Dendritic cell treated with granulocyte-macrophage colony-stimulating factor and Interleukin-4, amounts not matched to agents 40 ng/mL and 50 ng/mL, for 4 days (primary cell): ENCODE measurements around the gene FOXB1.

Experiments
- H3K27ac Mint-ChIP-seq: one replicate; pipeline ENCODE4 v1.8.0; 2022; ENCODE audit warnings: mild to moderate bottlenecking, mixed read lengths
- H3K27me3 Mint-ChIP-seq: one replicate; pipeline ENCODE4 v1.8.0; 2022; ENCODE audit warnings: mild to moderate bottlenecking, mixed read lengths
- H3K36me3 Mint-ChIP-seq: one replicate; pipeline ENCODE4 v1.8.0; 2022; ENCODE audit warnings: low read depth, mixed read lengths
- H3K4me1 Mint-ChIP-seq: one replicate; pipeline ENCODE4 v1.8.0; 2022; ENCODE audit warnings: low read depth, mixed read lengths
- H3K4me3 Mint-ChIP-seq: one replicate; pipeline ENCODE4 v1.8.0; 2022; ENCODE audit warnings: mild to moderate bottlenecking, moderate library complexity, mixed read lengths
- H3K9me3 Mint-ChIP-seq: one replicate; pipeline ENCODE4 v1.8.0; 2022; ENCODE audit warnings: mixed read lengths
- intact Hi-C: fragments of 100-400 bp; cut with micrococcal nuclease; formaldehyde crosslinking; loops from one replicate; pipeline ENCODE4 v1.15.0; 2022

Gene FOXB1

GRCh38 chr15:60004009-60004845 lies at the start of gene FOXB1:
FOXB1 (plus strand) TSS chr15:60004311; CDS start chr15:60004964, 653 bp downstream.
- Mint-ChIP-seq H3K4me3 (peak within 1 kb of the TSS; percentile 80), H3K27ac (peak within 1 kb of the TSS; percentile 74), H3K27me3 (peaks cover 96% of the 10 kb centered on the region), H3K4me1 (peaks cover 40% of the 10 kb centered on the region), H3K36me3 (peaks cover 7% of the 10 kb centered on the region), H3K9me3 (no peaks in the 10 kb centered on the region)
- intact Hi-C loops = no loop called here

DNA sequence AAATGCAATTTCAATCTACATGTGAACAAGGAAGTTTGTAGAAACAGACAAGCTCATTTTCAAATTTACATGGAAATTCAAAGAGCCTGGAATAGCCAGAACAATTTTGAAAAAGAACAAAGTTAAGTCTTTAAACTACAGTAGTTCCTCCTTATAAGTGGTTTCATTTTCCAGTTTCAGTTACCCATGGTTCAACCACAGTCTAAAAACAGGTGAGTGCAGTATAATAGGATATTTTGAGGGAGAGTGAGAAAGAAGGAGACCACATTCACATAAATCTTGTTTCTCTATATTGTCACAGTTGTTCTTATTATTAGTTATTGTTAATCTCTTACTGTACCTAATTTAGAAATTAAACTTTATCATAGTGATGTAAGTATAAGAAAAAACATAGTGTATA lies 45.8 kb upstream of the FOXB1 start:
- Mint-ChIP-seq H3K4me3 (no peak overlapping the region), H3K27ac (no peak overlapping the region), H3K36me3 (no peaks in the 10 kb centered on the region), H3K27me3 (no peaks in the 10 kb centered on the region), H3K4me1 (no peaks in the 10 kb centered on the region), H3K9me3 (peaks cover 22% of the 10 kb centered on the region)
- intact Hi-C loops = no loop called here

GRCh38 chr15:59960318-59960717 lies 43.8 kb upstream of the FOXB1 start:
- H3K9me3 Mint-ChIP-seq = peaks cover 22% of the 10 kb centered on the region
- H3K27me3 Mint-ChIP-seq = no peaks in the 10 kb centered on the region
- no peak overlapping the region for H3K4me3 Mint-ChIP-seq

DNA sequence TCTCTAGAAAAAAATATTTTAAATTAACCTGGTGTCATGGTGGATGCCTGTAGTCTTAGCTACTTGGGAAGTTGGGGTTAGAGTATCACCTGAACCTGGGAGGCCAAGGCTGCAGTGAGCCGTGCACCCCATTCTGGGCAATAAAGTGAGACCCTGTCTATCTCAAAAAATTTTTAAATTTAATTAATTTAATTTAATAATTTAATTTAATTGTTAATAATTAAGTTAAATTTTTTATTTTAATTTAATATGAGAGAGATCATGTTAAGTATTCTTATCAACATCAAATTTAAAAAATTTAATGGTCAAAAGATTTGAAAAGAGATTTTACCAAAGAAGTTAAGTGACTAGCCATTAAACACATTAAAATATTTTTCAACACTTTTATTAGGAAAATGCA lies 40.8 kb upstream of the FOXB1 start:
- no peak overlapping the region for H3K27ac Mint-ChIP-seq
- no peak overlapping the region for H3K4me3 Mint-ChIP-seq
- H3K9me3 Mint-ChIP-seq = peaks cover 22% of the 10 kb centered on the region
- H3K36me3 Mint-ChIP-seq = no peaks in the 10 kb centered on the region
- intact Hi-C loops = no loop called here
- H3K4me1 Mint-ChIP-seq = no peaks in the 10 kb centered on the region
- no peaks in the 10 kb centered on the region for H3K27me3 Mint-ChIP-seq

More at GRCh38 chr15:59960318-59960717, 43.8 kb upstream of the FOXB1 start:
- intact Hi-C loops = no loop called here
- H3K36me3 Mint-ChIP-seq = no peaks in the 10 kb centered on the region
- no peak overlapping the region for H3K27ac Mint-ChIP-seq
- no peaks in the 10 kb centered on the region for H3K4me1 Mint-ChIP-seq

DNA sequence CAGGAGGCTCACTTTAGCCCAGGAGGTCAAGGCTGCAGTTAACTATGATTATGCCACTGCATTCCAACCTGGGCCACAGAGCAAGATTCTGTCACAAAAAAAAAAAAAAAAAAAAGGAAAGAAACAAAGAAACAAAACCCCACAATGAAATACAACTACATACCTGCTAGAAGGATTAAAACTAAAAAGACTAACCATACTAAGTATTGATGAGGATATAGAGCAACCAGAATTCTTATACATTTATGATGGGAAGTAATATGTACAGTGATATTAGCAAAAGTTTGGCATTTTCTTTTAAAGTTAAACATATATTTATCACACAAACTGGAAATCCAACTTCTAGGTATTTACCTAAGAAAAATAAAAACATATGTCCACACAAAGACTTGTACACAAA lies 40.2 kb upstream of the FOXB1 start:
- Mint-ChIP-seq H3K27me3 (no peaks in the 10 kb centered on the region), H3K27ac (no peak overlapping the region), H3K4me1 (no peaks in the 10 kb centered on the region), H3K36me3 (no peaks in the 10 kb centered on the region), H3K9me3 (peaks cover 22% of the 10 kb centered on the region), H3K4me3 (no peak overlapping the region)
- intact Hi-C loops = no loop called here

DNA sequence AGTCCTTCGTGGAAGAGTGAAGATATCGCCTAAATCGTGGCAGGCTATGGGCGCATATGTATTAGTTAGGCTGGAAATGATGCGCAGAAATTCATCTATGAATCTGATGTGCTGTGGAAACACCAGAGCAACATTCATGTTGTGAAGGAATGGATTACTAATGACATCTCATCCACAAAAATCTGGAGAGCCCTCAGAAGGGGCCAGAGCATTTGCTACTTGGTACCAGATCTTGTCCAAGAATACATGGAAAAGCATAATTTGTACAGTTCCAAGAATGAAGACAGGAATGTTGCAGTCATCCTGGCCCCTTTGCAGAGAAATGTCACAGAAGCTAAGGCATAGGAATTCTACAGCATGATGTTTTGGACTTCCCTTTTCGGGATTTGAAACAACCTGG lies 38.4 kb upstream of the FOXB1 start:
- Mint-ChIP-seq H3K9me3 (peaks cover 7% of the 10 kb centered on the region), H3K27ac (no peak overlapping the region), H3K4me3 (no peak overlapping the region), H3K36me3 (no peaks in the 10 kb centered on the region), H3K4me1 (no peaks in the 10 kb centered on the region), H3K27me3 (no peaks in the 10 kb centered on the region)
- intact Hi-C loops = no loop called here

GRCh38 chr15:59966262-59966661 lies 37.8 kb upstream of the FOXB1 start:
- H3K4me3 Mint-ChIP-seq = no peak overlapping the region
- no peaks in the 10 kb centered on the region for H3K36me3 Mint-ChIP-seq
- H3K27me3 Mint-ChIP-seq = no peaks in the 10 kb centered on the region
- no peaks in the 10 kb centered on the region for H3K4me1 Mint-ChIP-seq
- H3K27ac Mint-ChIP-seq = no peak overlapping the region
- intact Hi-C loops = no loop called here
- peaks cover 2% of the 10 kb centered on the region for H3K9me3 Mint-ChIP-seq

GRCh38 chr15:59968314-59968713 lies 35.8 kb upstream of the FOXB1 start:
- H3K27me3 Mint-ChIP-seq = no peaks in the 10 kb centered on the region
- intact Hi-C loops = no loop called here
- H3K4me1 Mint-ChIP-seq = no peaks in the 10 kb centered on the region
- H3K27ac Mint-ChIP-seq = no peak overlapping the region
- no peaks in the 10 kb centered on the region for H3K36me3 Mint-ChIP-seq
- no peaks in the 10 kb centered on the region for H3K9me3 Mint-ChIP-seq
- H3K4me3 Mint-ChIP-seq = no peak overlapping the region

DNA sequence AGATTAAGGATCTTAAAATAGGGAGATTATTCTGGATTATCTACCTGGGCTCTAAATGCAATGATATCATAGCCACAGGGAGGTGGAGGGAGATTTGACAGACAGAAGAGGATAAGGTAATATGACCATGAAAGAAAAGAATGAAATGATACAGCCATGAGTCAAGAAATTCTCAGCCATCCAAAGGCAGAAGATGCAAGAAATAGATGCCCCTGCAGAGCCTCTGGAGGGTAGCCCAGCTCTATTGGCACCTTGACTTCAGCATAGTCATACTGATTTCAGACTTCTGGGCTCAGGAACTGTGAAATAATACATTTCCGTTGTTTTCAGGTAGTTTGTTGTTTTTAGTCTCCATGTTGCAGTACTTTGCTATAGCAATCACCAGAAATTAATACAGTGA lies 31.9 kb upstream of the FOXB1 start:
- intact Hi-C loops = no loop called here
- H3K27ac Mint-ChIP-seq = no peak overlapping the region
- no peaks in the 10 kb centered on the region for H3K36me3 Mint-ChIP-seq
- peaks cover 2% of the 10 kb centered on the region for H3K27me3 Mint-ChIP-seq
- peaks cover 14% of the 10 kb centered on the region for H3K4me1 Mint-ChIP-seq
- no peaks in the 10 kb centered on the region for H3K9me3 Mint-ChIP-seq
- H3K4me3 Mint-ChIP-seq = no peak overlapping the region

GRCh38 chr15:59976480-59977271 lies 27.4 kb upstream of the FOXB1 start:
- Mint-ChIP-seq H3K27me3 (peaks cover 2% of the 10 kb centered on the region), H3K36me3 (no peaks in the 10 kb centered on the region), H3K4me1 (peaks cover 14% of the 10 kb centered on the region), H3K27ac (no peak overlapping the region), H3K9me3 (no peaks in the 10 kb centered on the region), H3K4me3 (no peak overlapping the region)
- intact Hi-C loops = no loop called here

DNA sequence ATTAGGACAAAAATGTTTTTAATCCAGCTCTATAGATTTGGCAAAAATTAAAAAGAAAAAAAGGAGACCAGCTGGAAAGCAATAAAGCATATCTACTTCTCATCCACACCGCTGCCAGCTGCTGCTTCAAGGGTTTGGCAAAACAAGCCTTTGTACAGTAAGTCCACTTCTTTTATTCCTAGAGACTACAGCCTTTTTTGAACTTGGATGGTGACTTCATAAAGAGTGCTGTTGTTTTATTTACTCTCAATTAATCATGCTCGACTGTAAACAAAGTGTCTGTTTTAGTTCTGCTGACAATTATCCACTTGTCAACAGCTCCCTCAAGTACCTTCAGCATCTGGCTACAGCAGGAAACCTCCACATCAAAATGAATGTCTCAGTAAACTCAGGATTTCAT lies 12.3 kb upstream of the FOXB1 start:
- Mint-ChIP-seq H3K4me1 (peaks cover 19% of the 10 kb centered on the region), H3K4me3 (no peak overlapping the region), H3K27me3 (peaks cover 60% of the 10 kb centered on the region), H3K9me3 (no peaks in the 10 kb centered on the region), H3K27ac (no peak overlapping the region), H3K36me3 (no peaks in the 10 kb centered on the region)
- intact Hi-C loops = no loop called here

- H3K27ac Mint-ChIP-seq = no peak overlapping the region
- no peaks in the 10 kb centered on the region for H3K36me3 Mint-ChIP-seq
- intact Hi-C loops = no loop called here
- H3K9me3 Mint-ChIP-seq = no peaks in the 10 kb centered on the region
- H3K4me3 Mint-ChIP-seq = no peak overlapping the region
- H3K27me3 Mint-ChIP-seq = peaks cover 70% of the 10 kb centered on the region
- peaks cover 25% of the 10 kb centered on the region for H3K4me1 Mint-ChIP-seq
Measured at GRCh38 chr15:59993041-59993750, 10.9 kb upstream of the FOXB1 start.

DNA sequence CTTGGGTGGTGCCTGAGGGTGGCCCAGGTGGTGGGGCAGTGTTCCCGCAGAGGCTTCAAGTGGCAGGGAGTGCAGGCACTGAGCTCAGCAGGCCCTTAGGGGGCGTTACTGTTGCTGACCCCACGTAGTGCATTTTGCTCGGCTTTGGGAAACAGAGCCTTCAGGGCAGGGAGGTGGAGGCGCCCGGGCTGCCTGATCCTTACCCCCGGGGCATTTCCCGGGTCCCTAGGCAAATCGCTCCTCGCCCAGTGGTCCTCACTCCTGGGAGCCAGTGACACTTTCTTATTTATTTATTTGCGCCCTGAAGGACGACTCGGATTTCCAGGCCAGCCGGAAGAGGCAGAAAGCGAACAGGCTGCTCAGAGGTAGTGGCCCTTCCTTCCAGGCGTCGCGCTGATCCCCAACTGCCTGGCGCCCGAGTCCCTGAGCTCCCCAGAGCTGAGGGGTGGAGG lies 10.1 kb upstream of the FOXB1 start:
- no peaks in the 10 kb centered on the region for H3K9me3 Mint-ChIP-seq
- intact Hi-C loops = no loop called here
- no peak overlapping the region for H3K27ac Mint-ChIP-seq
- no peaks in the 10 kb centered on the region for H3K36me3 Mint-ChIP-seq
- H3K4me3 Mint-ChIP-seq = no peak overlapping the region
- H3K27me3 Mint-ChIP-seq = peaks cover 76% of the 10 kb centered on the region
- peaks cover 25% of the 10 kb centered on the region for H3K4me1 Mint-ChIP-seq

DNA sequence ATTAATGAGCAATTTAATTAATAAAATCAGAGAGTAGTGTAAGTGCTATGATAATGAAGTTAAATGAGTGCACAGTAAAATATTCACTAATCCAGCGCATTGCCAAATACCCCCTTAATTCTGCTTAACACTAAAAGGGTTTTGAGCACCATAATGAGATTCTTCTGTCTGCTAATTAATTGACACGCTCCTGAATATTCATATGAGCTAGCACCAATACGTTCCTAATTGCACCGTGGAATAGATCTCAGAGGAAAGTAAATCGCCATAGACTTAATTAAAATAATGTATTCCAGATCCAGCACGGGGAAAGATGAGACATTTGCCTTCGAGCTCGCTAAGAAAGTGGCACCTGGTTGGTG lies 9.6 kb upstream of the FOXB1 start:
- intact Hi-C loops = no loop called here
- Mint-ChIP-seq H3K27ac (no peak overlapping the region), H3K36me3 (no peaks in the 10 kb centered on the region), H3K4me3 (no peak overlapping the region), H3K27me3 (peaks cover 79% of the 10 kb centered on the region), H3K9me3 (no peaks in the 10 kb centered on the region), H3K4me1 (peaks cover 25% of the 10 kb centered on the region)
